H1 (cell line): ENCODE results near the gene SYVN1. TPM values are rescaled to one million over a fixed set of nuclear protein-coding genes. Genes with fewer than 3 reads are reported as not detected.

ENCODE experiments used
- ASH2L ChIP-seq: fragments of 200-600, 300-600 bp; sonication (generic); IDR thresholded peaks from one replicate; pipeline ENCODE4 v1.7.1; 2017; ENCODE audit warnings: low read length
- BRCA1 ChIP-seq: IDR thresholded peaks from 2 replicates; pipeline ENCODE4 v1.6.1; 2012; ENCODE audit warnings: low read depth, low read length, improper control_type of control experiment
- CHD2 ChIP-seq: IDR thresholded peaks from 2 replicates; pipeline ENCODE4 v1.6.1; 2012; ENCODE audit warnings: low read length, improper control_type of control experiment
- CTBP2 ChIP-seq: IDR thresholded peaks from 2 replicates; pipeline ENCODE4 v1.7.0; 2011; ENCODE audit warnings: borderline replicate concordance, mild to moderate bottlenecking, moderate library complexity, mixed read lengths, low read length; ENCODE audit not compliant: insufficient read depth, insufficient read length
- EP300 ChIP-seq, 2 experiments: IDR thresholded peaks; 1 replicate in 1 of 2; 2 replicates in 1 of 2; pipeline ENCODE4 v1.6.1; 2011 to 2012; ENCODE audit warnings: low read depth in 2 of 2, low read length in 2 of 2, mild to moderate bottlenecking in 2 of 2, borderline replicate concordance in 1 of 2, inconsistent platforms in 1 of 2, moderate library complexity in 1 of 2
- GABPA ChIP-seq: IDR thresholded peaks from 2 replicates; pipeline ENCODE4 v1.6.1; 2011; ENCODE audit warnings: mild to moderate bottlenecking, low read length, moderate library complexity, borderline replicate concordance; ENCODE audit not compliant: insufficient read depth
- GTF2F1 ChIP-seq: IDR thresholded peaks from 2 replicates; pipeline ENCODE4 v1.6.1; 2012; ENCODE audit warnings: low read depth, low read length, improper control_type of control experiment, borderline replicate concordance
- HDAC2 ChIP-seq, 2 experiments: fragments of 300-600 bp in 1 of 2; sonication (generic) in 1 of 2; IDR thresholded peaks; 2 replicates each; pipeline ENCODE4 v1.6.1; 2011 to 2012; ENCODE audit warnings: low read depth in 2 of 2, low read length in 2 of 2, mild to moderate bottlenecking in 2 of 2, moderate library complexity in 2 of 2, borderline replicate concordance in 1 of 2, inconsistent platforms in 1 of 2
- KDM1A ChIP-seq: fragments of 200-600, 300-600 bp; sonication (generic); IDR thresholded peaks from 2 replicates; pipeline ENCODE4 v1.7.1; 2016; ENCODE audit warnings: mild to moderate bottlenecking, low read length, borderline replicate concordance
- KDM5A ChIP-seq: fragments of 200-600 bp; IDR thresholded peaks from 2 replicates; pipeline ENCODE4 v1.7.1; 2012; ENCODE audit warnings: mild to moderate bottlenecking, low read length, inconsistent platforms, mixed read lengths
- POLR2AphosphoS5 ChIP-seq: IDR thresholded peaks from 2 replicates; pipeline ENCODE4 v1.6.1; 2011; ENCODE audit warnings: low read depth, low read length
- POU5F1 ChIP-seq: IDR thresholded peaks from 2 replicates; pipeline ENCODE4 v1.6.1; 2011; ENCODE audit warnings: low read depth, mild to moderate bottlenecking, low read length, moderate library complexity
- RBBP5 ChIP-seq: IDR thresholded peaks from 2 replicates; pipeline ENCODE4 v1.7.1; 2012; ENCODE audit warnings: low read depth, mild to moderate bottlenecking, inconsistent platforms, low read length, moderate library complexity, borderline replicate concordance
- RXRA ChIP-seq: IDR thresholded peaks from 2 replicates; pipeline ENCODE4 v1.6.1; 2011; ENCODE audit warnings: low read depth, mild to moderate bottlenecking, low read length, moderate library complexity; ENCODE audit not compliant: insufficient read depth
- SP2 ChIP-seq: IDR thresholded peaks from 2 replicates; pipeline ENCODE4 v1.6.1; 2012; ENCODE audit warnings: mild to moderate bottlenecking, low read length, inconsistent platforms
- SRF ChIP-seq: IDR thresholded peaks from 2 replicates; pipeline ENCODE4 v1.6.1; 2011; ENCODE audit warnings: mild to moderate bottlenecking, low read depth, low read length, moderate library complexity
- SUZ12 ChIP-seq: fragments of 200-600 bp; sonication (generic); IDR thresholded peaks from 2 replicates; pipeline ENCODE4 v1.6.1; 2012; ENCODE audit warnings: mild to moderate bottlenecking, inconsistent platforms, low read length, moderate library complexity, mixed read lengths
- TAF7 ChIP-seq: optimal IDR thresholded peaks from 2 replicates; pipeline ENCODE3; 2011; ENCODE audit warnings: low read depth, mild to moderate bottlenecking, inconsistent platforms, low read length, moderate library complexity, borderline replicate concordance
- TCF12 ChIP-seq: IDR thresholded peaks from 2 replicates; pipeline ENCODE4 v1.6.1; 2011; ENCODE audit warnings: low read depth, mild to moderate bottlenecking, low read length
- YY1 ChIP-seq: IDR thresholded peaks from 2 replicates; pipeline ENCODE4 v1.6.1; 2011; ENCODE audit warnings: low read depth, mild to moderate bottlenecking, low read length
- polyA plus RNA-seq, 7 experiments: library from polyadenylated mRNA; depleted of rRNA in 3 of 7; stranded (reverse) in 5 of 7; unstranded in 2 of 7; fragments of >200 nt in 5 of 7; fragments of 200-250 nt in 2 of 7; gene quantifications; 1 replicate in 5 of 7; 2 replicates in 1 of 7; 4 replicates in 1 of 7; pipeline versions ENCODE4 v1.2.1 to v1.2.3, GENCODE V29; 2011 to 2013; ENCODE audit warnings: missing spikeins in 2 of 7, mixed read lengths in 2 of 7
- total RNA-seq: library from RNA; stranded (reverse); fragmentation: NEBNext Ultra II Directional; extraction: Animal tissue kit (Norgen Biotek cat#: 25700); gene quantifications from 2 replicates; pipeline ENCODE4 v1.2.1, GENCODE V29; 2021
- TF ChIP-seq, protein P1 (sequence below): IDR thresholded peaks from 2 replicates; pipeline ENCODE4 v1.6.1; 2011; ENCODE audit warnings: low read length, improper control_type of control experiment
- TF ChIP-seq, protein P2 (sequence below): IDR thresholded peaks from 2 replicates; pipeline ENCODE4 v1.6.1; 2012; ENCODE audit warnings: inconsistent platforms

SYVN1 gene
- total and polyA plus RNA-seq, 2 of the 8 experiments (the other 6 are each of a cell fraction or from before 2014, with no cell fraction given) = 27.8 to 29.4 TPM

DNA sequence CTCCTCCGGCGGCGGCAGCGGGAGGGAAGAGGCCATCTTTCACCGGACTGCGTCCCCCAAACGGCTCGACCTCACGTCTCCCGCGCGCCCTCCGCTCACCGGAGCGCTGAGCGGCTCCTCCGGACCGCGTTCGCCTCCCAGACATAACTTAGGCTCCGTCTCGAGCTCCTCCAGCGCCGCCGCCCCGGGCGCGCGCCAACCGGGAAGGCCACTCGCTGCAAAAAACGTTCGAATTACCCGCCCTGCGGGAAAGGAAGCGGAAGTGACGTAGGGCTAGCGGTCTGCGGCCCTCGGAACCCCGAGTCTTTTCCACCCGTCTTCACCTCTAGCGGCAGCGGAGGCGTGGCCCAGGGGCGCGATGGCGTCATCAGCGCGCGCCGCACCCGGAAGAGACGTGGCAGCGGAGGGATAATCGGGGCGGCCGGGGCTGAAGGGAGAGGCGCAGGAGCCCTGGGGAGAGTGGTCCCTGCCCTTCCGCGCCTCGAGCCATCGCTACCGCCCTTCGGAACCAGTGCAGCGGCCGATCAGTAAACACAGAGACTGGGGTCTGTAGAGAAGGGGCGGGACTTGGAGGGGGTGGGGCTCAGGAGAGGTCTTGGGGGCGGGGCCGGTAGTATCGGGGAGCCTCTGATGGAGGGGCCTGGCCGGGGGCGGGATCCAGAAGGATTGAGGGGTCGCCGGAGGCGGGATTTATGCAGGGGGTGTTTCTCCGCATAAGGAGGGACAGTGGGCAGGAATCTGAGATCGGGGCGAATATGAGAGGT lies 50.3 kb downstream of the SYVN1 start, which contains the start of the genes CDCA5 and ZFPL1 (continued):
- TF ChIP-seq POU5F1 (no peak), YY1 (peak; percentile 58; the same call in 1 of the 2 replicates), ASH2L (peak; percentile 96), KDM1A (no peak), TAF7 (peak; percentile 76), CHD2 (peak; percentile 66), SUZ12 (no peak), TCF12 (no peak), KDM5A (no peak; the same call in none of the 2 replicates), SRF (peak; percentile 79), GABPA (peak; percentile 87), HDAC2 (IDR thresholded peaks at IDR 0.05; ENCODE audit: borderline replicate concordance in 1 of 2, low read depth in 2 of 2, low read length in 2 of 2) (peak in 1 of 2 experiments; percentile 54; a peak in 1 of 4 replicates), GTF2F1 (no peak), RBBP5 (peak; percentile 98), EP300 (IDR thresholded peaks at IDR 0.05; ENCODE audit: borderline replicate concordance in 1 of 2, low read depth in 2 of 2, low read length in 2 of 2) (peak in 1 of 2 experiments; percentile 36; a peak in 1 of 3 replicates), SP2 (no peak), CTBP2 (no peak), BRCA1 (peak; percentile 36; the same call in 1 of the 2 replicates), POLR2AphosphoS5 (peak; percentile 67), RXRA (no peak)
- TF ChIP-seq, protein P1, sequence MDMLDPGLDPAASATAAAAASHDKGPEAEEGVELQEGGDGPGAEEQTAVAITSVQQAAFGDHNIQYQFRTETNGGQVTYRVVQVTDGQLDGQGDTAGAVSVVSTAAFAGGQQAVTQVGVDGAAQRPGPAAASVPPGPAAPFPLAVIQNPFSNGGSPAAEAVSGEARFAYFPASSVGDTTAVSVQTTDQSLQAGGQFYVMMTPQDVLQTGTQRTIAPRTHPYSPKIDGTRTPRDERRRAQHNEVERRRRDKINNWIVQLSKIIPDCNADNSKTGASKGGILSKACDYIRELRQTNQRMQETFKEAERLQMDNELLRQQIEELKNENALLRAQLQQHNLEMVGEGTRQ = no peak
- TF ChIP-seq, protein P2, sequence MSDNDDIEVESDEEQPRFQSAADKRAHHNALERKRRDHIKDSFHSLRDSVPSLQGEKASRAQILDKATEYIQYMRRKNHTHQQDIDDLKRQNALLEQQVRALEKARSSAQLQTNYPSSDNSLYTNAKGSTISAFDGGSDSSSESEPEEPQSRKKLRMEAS = peak; percentile 79
